ENCODE measurements around the gene L3MBTL4. TPM values are rescaled to one million over a fixed set of nuclear protein-coding genes. Genes with fewer than 3 reads are reported as not detected.
"Not testable (repeated sequence)": the region's sequence is repeated elsewhere in the genome, so short reads cannot be mapped to it uniquely, and the experiment has no call there.

L3MBTL4 gene
- total RNA-seq, 2 experiments from 2014 or later = not detected

DNA sequence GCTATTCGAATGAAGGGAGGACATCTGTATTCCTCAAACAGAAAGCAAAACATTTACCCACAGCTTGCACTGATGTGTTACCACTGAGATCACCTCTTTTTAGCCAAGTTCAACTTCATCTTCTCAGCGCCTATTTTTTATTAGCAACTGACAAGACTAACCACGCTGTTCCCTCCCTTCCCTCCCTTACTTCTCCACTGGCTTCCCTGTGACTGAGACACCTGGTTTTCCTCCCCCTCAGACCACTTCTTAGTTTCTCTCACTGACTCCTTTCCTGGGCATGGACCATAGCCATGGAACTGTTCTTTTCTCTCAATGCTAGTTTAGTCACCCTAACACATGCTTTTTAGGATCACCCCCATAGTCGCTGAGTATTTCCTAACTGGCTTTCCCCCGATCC is 3.3 kb downstream of the L3MBTL4 start:
- H4K20me1 ChIP-seq (ENCODE audit: insufficient read depth, low read length) = no peaks in the 10 kb centered on the region
- H3K4me1 ChIP-seq (ENCODE audit: insufficient read depth, low read length, poor library complexity, severe bottlenecking) = no peaks in the 10 kb centered on the region
- DNase-seq (ENCODE audit: low spot score) = no peak
- no peaks in the 10 kb centered on the region for H3K9me3 ChIP-seq (ENCODE audit: low read length)
- H3K9me2 ChIP-seq (ENCODE audit: insufficient read depth, low read length) = no peaks in the 10 kb centered on the region
- H2AFZ ChIP-seq (ENCODE audit: low read length) = no peak overlapping the region
- intact Hi-C loops (cut with micrococcal nuclease; ENCODE audit: unreplicated experiment) = no loop called here
- H3K4me2 ChIP-seq (ENCODE audit: low read length) = no peak overlapping the region
- ChIA-PET POLR2A (no interaction called here), CTCF (ENCODE audit: unreplicated experiment) (no interaction called here)
- BruUV-seq (replicated peaks) = no TSS peak
- H3K27ac ChIP-seq (ENCODE audit: low read depth, low read length, poor library complexity, severe bottlenecking) = no peak overlapping the region
- H3K4me3 ChIP-seq (ENCODE audit: low read depth, low read length, poor library complexity, severe bottlenecking) = no peak overlapping the region
- H3K79me2 ChIP-seq (ENCODE audit: insufficient read depth, low read depth, low read length) = no peaks in the 10 kb centered on the region
- no peaks in the 10 kb centered on the region for H3K36me3 ChIP-seq (ENCODE audit: insufficient read depth, low read length)
- TF ChIP-seq, protein P1, sequence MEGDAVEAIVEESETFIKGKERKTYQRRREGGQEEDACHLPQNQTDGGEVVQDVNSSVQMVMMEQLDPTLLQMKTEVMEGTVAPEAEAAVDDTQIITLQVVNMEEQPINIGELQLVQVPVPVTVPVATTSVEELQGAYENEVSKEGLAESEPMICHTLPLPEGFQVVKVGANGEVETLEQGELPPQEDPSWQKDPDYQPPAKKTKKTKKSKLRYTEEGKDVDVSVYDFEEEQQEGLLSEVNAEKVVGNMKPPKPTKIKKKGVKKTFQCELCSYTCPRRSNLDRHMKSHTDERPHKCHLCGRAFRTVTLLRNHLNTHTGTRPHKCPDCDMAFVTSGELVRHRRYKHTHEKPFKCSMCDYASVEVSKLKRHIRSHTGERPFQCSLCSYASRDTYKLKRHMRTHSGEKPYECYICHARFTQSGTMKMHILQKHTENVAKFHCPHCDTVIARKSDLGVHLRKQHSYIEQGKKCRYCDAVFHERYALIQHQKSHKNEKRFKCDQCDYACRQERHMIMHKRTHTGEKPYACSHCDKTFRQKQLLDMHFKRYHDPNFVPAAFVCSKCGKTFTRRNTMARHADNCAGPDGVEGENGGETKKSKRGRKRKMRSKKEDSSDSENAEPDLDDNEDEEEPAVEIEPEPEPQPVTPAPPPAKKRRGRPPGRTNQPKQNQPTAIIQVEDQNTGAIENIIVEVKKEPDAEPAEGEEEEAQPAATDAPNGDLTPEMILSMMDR (conservative IDR thresholded peaks at IDR 0.05; ENCODE audit: low read length) = no peak
- TF ChIP-seq EZH2phosphoT487 (IDR thresholded peaks at IDR 0.05; ENCODE audit: borderline replicate concordance, low read depth, low read length) = no peak

DNA sequence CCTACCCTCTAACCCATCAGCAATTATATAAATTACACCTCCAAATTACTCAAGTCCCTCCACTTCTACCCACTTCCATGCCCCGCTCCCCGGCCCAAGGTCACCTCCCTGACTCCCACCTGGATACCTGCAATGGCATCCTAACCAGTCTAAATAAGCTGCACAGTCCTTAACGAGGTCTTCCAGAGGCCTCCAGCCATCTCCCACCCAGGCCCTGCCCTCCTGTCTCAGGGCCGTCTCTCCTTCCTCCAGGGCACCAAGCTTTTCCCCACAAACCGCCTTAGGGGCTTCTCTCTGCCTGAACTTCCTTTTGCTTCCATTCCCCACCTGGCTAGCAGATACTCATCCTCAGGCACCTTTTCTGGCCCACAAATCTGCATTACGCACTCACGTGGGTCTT is 4.8 kb downstream of the L3MBTL4 start:
- H3K4me2 ChIP-seq (ENCODE audit: low read length) = no peak overlapping the region
- H3K4me1 ChIP-seq (ENCODE audit: insufficient read depth, low read length, poor library complexity, severe bottlenecking) = no peaks in the 10 kb centered on the region
- no peaks in the 10 kb centered on the region for H3K9me2 ChIP-seq (ENCODE audit: insufficient read depth, low read length)
- ChIA-PET POLR2A (interaction anchor here (0.5 kb wide), 1 partner anchor 14 kb away, joined by 3 read pairs; no protein-coding TSS in a partner anchor), CTCF (ENCODE audit: unreplicated experiment) (no interaction called here)
- no peaks in the 10 kb centered on the region for H3K36me3 ChIP-seq (ENCODE audit: insufficient read depth, low read length)
- H3K27ac ChIP-seq (ENCODE audit: low read depth, low read length, poor library complexity, severe bottlenecking) = no peak overlapping the region
- no peak for TF ChIP-seq EZH2phosphoT487 (IDR thresholded peaks at IDR 0.05; ENCODE audit: borderline replicate concordance, low read depth, low read length)
- TF ChIP-seq, protein P1 (conservative IDR thresholded peaks at IDR 0.05; ENCODE audit: low read length) = no peak
- no peak for DNase-seq (ENCODE audit: low spot score)
- no peaks in the 10 kb centered on the region for H3K9me3 ChIP-seq (ENCODE audit: low read length)
- H3K4me3 ChIP-seq (ENCODE audit: low read depth, low read length, poor library complexity, severe bottlenecking) = no peak overlapping the region
- no TSS peak for BruUV-seq (replicated peaks)
- H4K20me1 ChIP-seq (ENCODE audit: insufficient read depth, low read length) = no peaks in the 10 kb centered on the region
- no peaks in the 10 kb centered on the region for H3K79me2 ChIP-seq (ENCODE audit: insufficient read depth, low read depth, low read length)
- intact Hi-C loops (cut with micrococcal nuclease; ENCODE audit: unreplicated experiment) = no loop called here
- H2AFZ ChIP-seq (ENCODE audit: low read length) = no peak overlapping the region

DNA sequence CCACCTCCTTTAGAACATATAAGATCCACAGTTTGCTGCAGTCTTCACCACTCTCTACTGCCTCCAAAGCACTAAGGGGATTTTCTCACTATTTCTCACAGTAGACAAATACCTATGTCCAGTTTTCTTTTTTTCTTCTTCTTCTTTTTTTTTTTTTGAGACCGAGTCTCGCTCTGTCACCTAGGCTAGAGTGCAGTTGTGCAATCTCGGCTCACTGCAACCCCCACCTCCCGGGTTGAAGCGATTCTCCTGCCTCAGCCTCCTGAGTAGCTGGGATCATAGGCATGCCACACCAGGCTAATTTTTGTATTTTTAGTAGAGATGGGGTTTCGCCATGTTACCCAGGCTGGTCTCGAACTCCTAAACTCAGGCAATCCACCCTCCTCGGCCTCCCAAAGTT is 6.2 kb downstream of the L3MBTL4 start:
- H3K9me2 ChIP-seq (ENCODE audit: insufficient read depth, low read length); BruUV-seq (replicated peaks); H3K9me3 ChIP-seq (ENCODE audit: low read length); H3K4me2 ChIP-seq (ENCODE audit: low read length); H3K36me3 ChIP-seq (ENCODE audit: insufficient read depth, low read length); intact Hi-C loops (cut with micrococcal nuclease; ENCODE audit: unreplicated experiment); DNase-seq (ENCODE audit: low spot score); H3K79me2 ChIP-seq (ENCODE audit: insufficient read depth, low read depth, low read length); H3K27ac ChIP-seq (ENCODE audit: low read depth, low read length, poor library complexity, severe bottlenecking); H3K4me1 ChIP-seq (ENCODE audit: insufficient read depth, low read length, poor library complexity, severe bottlenecking); POLR2A ChIA-PET; CTCF ChIA-PET (ENCODE audit: unreplicated experiment); H4K20me1 ChIP-seq (ENCODE audit: insufficient read depth, low read length); H3K4me3 ChIP-seq (ENCODE audit: low read depth, low read length, poor library complexity, severe bottlenecking); H2AFZ ChIP-seq (ENCODE audit: low read length): not testable (repeated sequence)
